GM23338 (cell line): ENCODE results near the gene HSPBP1. TPM values are rescaled to one million over a fixed set of nuclear protein-coding genes. Genes with fewer than 3 reads are reported as not detected.

Experiments used
- CTCF ChIP-seq, 2 experiments: fragments of 200-600 bp in 1 of 2; sonication (generic) in 1 of 2; conservative IDR thresholded peaks; 2 replicates each; pipeline versions ENCODE4 v1.5.1 to v1.6.1; 2016 to 2017; ENCODE audit warnings: antibody characterized with exemption in 2 of 2, low read depth in 2 of 2, mild to moderate bottlenecking in 2 of 2, moderate library complexity in 1 of 2
- ETS1 ChIP-seq: IDR thresholded peaks from 2 replicates; pipeline ENCODE4 v1.6.1; 2016; ENCODE audit warnings: antibody characterized with exemption
- EZH2phosphoT487 ChIP-seq: fragments of 200-600 bp; sonication (generic); IDR thresholded peaks from one replicate; pipeline ENCODE4 v1.8.1; 2018; ENCODE audit warnings: antibody characterized with exemption; ENCODE audit not compliant: unreplicated experiment
- REST ChIP-seq: IDR thresholded peaks from one replicate; pipeline ENCODE4 v1.6.1; 2018; ENCODE audit warnings: antibody characterized with exemption; ENCODE audit not compliant: unreplicated experiment
- STAT1 ChIP-seq: IDR thresholded peaks from one replicate; pipeline ENCODE4 v1.6.1; 2016; ENCODE audit warnings: antibody characterized with exemption; ENCODE audit not compliant: unreplicated experiment
- polyA plus RNA-seq: library from polyadenylated mRNA; unstranded; fragments of >200 nt; fragmentation: Nextera tagmentation; extraction: Ambion mirVana; gene quantifications from 2 replicates; pipeline ENCODE4 v1.2.1, GENCODE V29; 2016
- total RNA-seq: library from RNA; depleted of rRNA; stranded (reverse); fragments of >200 nt; shearing (Covaris generic); gene quantifications from 2 replicates; pipeline ENCODE4 v1.2.3, GENCODE V29; 2014
- TF ChIP-seq, protein P1 (sequence below): fragments of 250-450 bp; sonication (Bioruptor Pico); IDR thresholded peaks from 2 replicates; pipeline ENCODE4 v1.5.0; 2020; ENCODE audit warnings: mild to moderate bottlenecking, moderate library complexity

HSPBP1 gene
- total and polyA plus RNA-seq, 2 experiments from 2014 or later = 83.6 to 91.1 TPM

- TF ChIP-seq, protein P1, sequence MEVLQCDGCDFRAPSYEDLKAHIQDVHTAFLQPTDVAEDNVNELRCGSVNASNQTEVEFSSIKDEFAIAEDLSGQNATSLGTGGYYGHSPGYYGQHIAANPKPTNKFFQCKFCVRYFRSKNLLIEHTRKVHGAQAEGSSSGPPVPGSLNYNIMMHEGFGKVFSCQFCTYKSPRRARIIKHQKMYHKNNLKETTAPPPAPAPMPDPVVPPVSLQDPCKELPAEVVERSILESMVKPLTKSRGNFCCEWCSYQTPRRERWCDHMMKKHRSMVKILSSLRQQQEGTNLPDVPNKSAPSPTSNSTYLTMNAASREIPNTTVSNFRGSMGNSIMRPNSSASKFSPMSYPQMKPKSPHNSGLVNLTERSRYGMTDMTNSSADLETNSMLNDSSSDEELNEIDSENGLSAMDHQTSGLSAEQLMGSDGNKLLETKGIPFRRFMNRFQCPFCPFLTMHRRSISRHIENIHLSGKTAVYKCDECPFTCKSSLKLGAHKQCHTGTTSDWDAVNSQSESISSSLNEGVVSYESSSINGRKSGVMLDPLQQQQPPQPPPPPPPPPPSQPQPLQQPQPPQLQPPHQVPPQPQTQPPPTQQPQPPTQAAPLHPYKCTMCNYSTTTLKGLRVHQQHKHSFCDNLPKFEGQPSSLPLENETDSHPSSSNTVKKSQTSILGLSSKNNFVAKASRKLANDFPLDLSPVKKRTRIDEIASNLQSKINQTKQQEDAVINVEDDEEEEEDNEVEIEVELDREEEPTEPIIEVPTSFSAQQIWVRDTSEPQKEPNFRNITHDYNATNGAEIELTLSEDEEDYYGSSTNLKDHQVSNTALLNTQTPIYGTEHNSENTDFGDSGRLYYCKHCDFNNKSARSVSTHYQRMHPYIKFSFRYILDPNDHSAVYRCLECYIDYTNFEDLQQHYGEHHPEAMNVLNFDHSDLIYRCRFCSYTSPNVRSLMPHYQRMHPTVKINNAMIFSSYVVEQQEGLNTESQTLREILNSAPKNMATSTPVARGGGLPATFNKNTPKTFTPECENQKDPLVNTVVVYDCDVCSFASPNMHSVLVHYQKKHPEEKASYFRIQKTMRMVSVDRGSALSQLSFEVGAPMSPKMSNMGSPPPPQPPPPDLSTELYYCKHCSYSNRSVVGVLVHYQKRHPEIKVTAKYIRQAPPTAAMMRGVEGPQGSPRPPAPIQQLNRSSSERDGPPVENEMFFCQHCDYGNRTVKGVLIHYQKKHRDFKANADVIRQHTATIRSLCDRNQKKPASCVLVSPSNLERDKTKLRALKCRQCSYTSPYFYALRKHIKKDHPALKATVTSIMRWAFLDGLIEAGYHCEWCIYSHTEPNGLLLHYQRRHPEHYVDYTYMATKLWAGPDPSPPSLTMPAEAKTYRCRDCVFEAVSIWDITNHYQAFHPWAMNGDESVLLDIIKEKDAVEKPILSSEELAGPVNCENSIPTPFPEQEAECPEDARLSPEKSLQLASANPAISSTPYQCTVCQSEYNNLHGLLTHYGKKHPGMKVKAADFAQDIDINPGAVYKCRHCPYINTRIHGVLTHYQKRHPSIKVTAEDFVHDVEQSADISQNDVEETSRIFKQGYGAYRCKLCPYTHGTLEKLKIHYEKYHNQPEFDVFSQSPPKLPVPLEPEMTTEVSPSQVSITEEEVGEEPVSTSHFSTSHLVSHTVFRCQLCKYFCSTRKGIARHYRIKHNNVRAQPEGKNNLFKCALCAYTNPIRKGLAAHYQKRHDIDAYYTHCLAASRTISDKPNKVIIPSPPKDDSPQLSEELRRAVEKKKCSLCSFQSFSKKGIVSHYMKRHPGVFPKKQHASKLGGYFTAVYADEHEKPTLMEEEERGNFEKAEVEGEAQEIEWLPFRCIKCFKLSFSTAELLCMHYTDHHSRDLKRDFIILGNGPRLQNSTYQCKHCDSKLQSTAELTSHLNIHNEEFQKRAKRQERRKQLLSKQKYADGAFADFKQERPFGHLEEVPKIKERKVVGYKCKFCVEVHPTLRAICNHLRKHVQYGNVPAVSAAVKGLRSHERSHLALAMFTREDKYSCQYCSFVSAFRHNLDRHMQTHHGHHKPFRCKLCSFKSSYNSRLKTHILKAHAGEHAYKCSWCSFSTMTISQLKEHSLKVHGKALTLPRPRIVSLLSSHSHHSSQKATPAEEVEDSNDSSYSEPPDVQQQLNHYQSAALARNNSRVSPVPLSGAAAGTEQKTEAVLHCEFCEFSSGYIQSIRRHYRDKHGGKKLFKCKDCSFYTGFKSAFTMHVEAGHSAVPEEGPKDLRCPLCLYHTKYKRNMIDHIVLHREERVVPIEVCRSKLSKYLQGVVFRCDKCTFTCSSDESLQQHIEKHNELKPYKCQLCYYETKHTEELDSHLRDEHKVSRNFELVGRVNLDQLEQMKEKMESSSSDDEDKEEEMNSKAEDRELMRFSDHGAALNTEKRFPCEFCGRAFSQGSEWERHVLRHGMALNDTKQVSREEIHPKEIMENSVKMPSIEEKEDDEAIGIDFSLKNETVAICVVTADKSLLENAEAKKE = no peak
- TF ChIP-seq REST = no peak
- no peak for TF ChIP-seq STAT1
- no peak for TF ChIP-seq EZH2phosphoT487
- no peak for TF ChIP-seq ETS1
- TF ChIP-seq CTCF (conservative IDR thresholded peaks at IDR 0.05; ENCODE audit: low read depth in 2 of 2) = no peak
These were observed 56.4 kb downstream of the HSPBP1 start (continued) for GRCh38 chr19:55223291-55224037.
